D721Med (cell line): Measurements from ENCODE around the gene ENPP6.

Source experiments
- DNase-seq: peaks from one replicate; pipeline ENCODE4 v3.0.0; 2011; ENCODE audit warnings: low spot score; ENCODE audit not compliant: insufficient read length
- FAIRE-seq: peaks from 2 replicates; lab custom pipeline; 2011; peaks lifted over from hg19 to GRCh38; lab: Jason Lieb, UNC
- TF ChIP-seq, protein P1 (sequence below): IDR thresholded peaks from 2 replicates; pipeline ENCODE4 v1.5.1; 2012; ENCODE audit warnings: mild to moderate bottlenecking, control low read depth; ENCODE audit not compliant: insufficient read depth; ENCODE audit errors: missing control alignments

The ENPP6 gene

GRCh38 chr4:184151988-184152485 lies 65.6 kb downstream of the ENPP6 start:
- no peak for FAIRE-seq
- TF ChIP-seq, protein P1, sequence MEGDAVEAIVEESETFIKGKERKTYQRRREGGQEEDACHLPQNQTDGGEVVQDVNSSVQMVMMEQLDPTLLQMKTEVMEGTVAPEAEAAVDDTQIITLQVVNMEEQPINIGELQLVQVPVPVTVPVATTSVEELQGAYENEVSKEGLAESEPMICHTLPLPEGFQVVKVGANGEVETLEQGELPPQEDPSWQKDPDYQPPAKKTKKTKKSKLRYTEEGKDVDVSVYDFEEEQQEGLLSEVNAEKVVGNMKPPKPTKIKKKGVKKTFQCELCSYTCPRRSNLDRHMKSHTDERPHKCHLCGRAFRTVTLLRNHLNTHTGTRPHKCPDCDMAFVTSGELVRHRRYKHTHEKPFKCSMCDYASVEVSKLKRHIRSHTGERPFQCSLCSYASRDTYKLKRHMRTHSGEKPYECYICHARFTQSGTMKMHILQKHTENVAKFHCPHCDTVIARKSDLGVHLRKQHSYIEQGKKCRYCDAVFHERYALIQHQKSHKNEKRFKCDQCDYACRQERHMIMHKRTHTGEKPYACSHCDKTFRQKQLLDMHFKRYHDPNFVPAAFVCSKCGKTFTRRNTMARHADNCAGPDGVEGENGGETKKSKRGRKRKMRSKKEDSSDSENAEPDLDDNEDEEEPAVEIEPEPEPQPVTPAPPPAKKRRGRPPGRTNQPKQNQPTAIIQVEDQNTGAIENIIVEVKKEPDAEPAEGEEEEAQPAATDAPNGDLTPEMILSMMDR: no peak
- DNase-seq: no peak

- FAIRE-seq (no peak), DNase-seq (no peak)
- TF ChIP-seq, protein P1: no peak
Observed at GRCh38 chr4:184150102-184150839, 67.4 kb downstream of the ENPP6 start.

- FAIRE-seq: no peak
- TF ChIP-seq, protein P1: no peak
- DNase-seq: no peak
Observed at GRCh38 chr4:184148738-184149637, 68.7 kb downstream of the ENPP6 start.

- DNase-seq (no peak), FAIRE-seq (no peak)
- TF ChIP-seq, protein P1: no peak
Observed at GRCh38 chr4:184147858-184148737, 69.6 kb downstream of the ENPP6 start.

- DNase-seq: no peak
- TF ChIP-seq, protein P1: no peak
- FAIRE-seq: no peak
Observed at GRCh38 chr4:184146951-184147350, 70.7 kb downstream of the ENPP6 start.

DNA sequence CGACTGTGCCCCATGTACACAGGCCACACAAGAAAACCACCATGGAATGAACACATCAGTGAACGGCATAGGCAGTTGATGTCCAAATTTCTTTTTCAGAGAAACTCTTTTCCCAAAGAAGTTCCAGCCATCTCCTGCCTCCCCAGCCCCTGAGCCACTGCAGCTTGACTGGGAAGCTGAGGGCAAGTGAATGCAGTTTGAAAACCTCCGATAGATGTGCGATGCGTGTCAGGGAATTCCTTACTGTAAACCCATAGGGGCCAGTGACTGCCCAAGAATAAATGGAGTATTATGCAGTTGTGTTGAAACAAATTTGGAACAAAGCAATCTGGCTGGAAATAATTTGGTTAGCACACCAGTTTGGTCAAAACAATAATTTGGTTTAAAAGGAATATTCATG lies 72.1 kb downstream of the ENPP6 start:
- TF ChIP-seq, protein P1: no peak
- DNase-seq: no peak
- FAIRE-seq: no peak
